Fibroblast of mammary gland (primary cell): ENCODE data around the gene IL17A.

Experiments
- DNase-seq: peaks from one replicate; pipeline ENCODE4 v3.0.0-alpha.2; 2010; ENCODE audit warnings: low read depth
- H3K4me3 ChIP-seq: 2 replicates; pipeline ENCODE4 v1.5.1; 2011; ENCODE audit warnings: low read depth, mild to moderate bottlenecking, low read length, moderate library complexity; ENCODE audit not compliant: control insufficient read depth
- CTCF ChIP-seq: conservative IDR thresholded peaks from 2 replicates; pipeline ENCODE4 v1.5.1; 2011; ENCODE audit warnings: low read depth, low read length, inconsistent platforms; ENCODE audit not compliant: control insufficient read depth, insufficient read depth

Gene IL17A

GRCh38 chr6:52180787-52181558, 5.2 kb upstream of the IL17A start:
- no peak overlapping the region for H3K4me3 ChIP-seq
- no peak for DNase-seq
- TF ChIP-seq CTCF, result no peak

- H3K4me3 ChIP-seq, result no peak overlapping the region
- TF ChIP-seq CTCF, result no peak
- no peak for DNase-seq
These were observed 3.0 kb upstream of the IL17A start for GRCh38 chr6:52183131-52183713.

GRCh38 chr6:52186480-52186879, 305 bp downstream of the IL17A start:
- DNase-seq, result no peak
- no peak overlapping the region for H3K4me3 ChIP-seq
- TF ChIP-seq CTCF, result no peak

GRCh38 chr6:52187098-52187497, 923 bp downstream of the IL17A start:
- H3K4me3 ChIP-seq, result no peak overlapping the region
- no peak for TF ChIP-seq CTCF
- no peak for DNase-seq

GRCh38 chr6:52189974-52190373, 3.8 kb downstream of the IL17A start:
- no peak for TF ChIP-seq CTCF
- no peak for DNase-seq
- no peak overlapping the region for H3K4me3 ChIP-seq

GRCh38 chr6:52190409-52190808, 4.2 kb downstream of the IL17A start:
- H3K4me3 ChIP-seq, result no peak overlapping the region
- no peak for DNase-seq
- TF ChIP-seq CTCF, result no peak
